Esophagus muscularis mucosa (tissue), 4 donors: ENCODE measurements around the gene COX5B. TPM values are rescaled to one million over a fixed set of nuclear protein-coding genes. Genes with fewer than 3 reads are reported as not detected.
A peak's percentile ranks its signal among the peaks of the same experiment; 100 is the strongest.

Experiments used
- DNase-seq: peaks from one replicate; pipeline ENCODE4 v3.0.0-alpha.2; 2017; ENCODE audit errors: extremely low spot score
- H3K27ac ChIP-seq, 4 donors: fragments of 200-600 bp; sonication (generic); replicated peaks in 1 of 4; 1 replicate in 3 of 4; 2 replicates in 1 of 4; pipeline ENCODE4 v1.5.1; 2016 to 2019; ENCODE audit warnings: mild to moderate bottlenecking in 1 of 4
- H3K27me3 ChIP-seq, 4 donors: fragments of 200-600 bp; sonication (generic); one replicate each; pipeline versions ENCODE4 v1.5.1 to v1.6.0; 2016 to 2019
- H3K36me3 ChIP-seq, 4 donors: fragments of 200-600 bp; sonication (generic); one replicate each; pipeline ENCODE4 v1.5.1; 2016 to 2019
- H3K4me1 ChIP-seq, 4 donors: fragments of 200-600 bp; sonication (generic); one replicate each; pipeline ENCODE4 v1.5.1; 2016 to 2019
- H3K4me3 ChIP-seq, 4 donors: fragments of 200-600 bp; sonication (generic); 1 replicate in 2 of 4; 2 replicates in 2 of 4; pipeline ENCODE4 v1.5.1; 2016 to 2019; ENCODE audit warnings: mild to moderate bottlenecking in 4 of 4, moderate library complexity in 1 of 4
- H3K9me3 ChIP-seq, 4 donors: fragments of 200-600 bp; sonication (generic); 1 replicate in 3 of 4; 2 replicates in 1 of 4; pipeline ENCODE4 v1.5.1; 2016 to 2019
- CTCF ChIP-seq, 3 experiments: fragments of 200-600 bp in 2 of 3; fragments of 450-650 bp in 1 of 3; sonication (generic) in 2 of 3; IDR thresholded peaks; one replicate each; pipeline ENCODE4 v1.5.1; 2017 to 2019; ENCODE audit warnings: antibody characterized with exemption in 3 of 3, mild to moderate bottlenecking in 2 of 3, moderate library complexity in 1 of 3
- EP300 ChIP-seq: sonication (generic); formaldehyde crosslinking; IDR thresholded peaks from one replicate; pipeline ENCODE4 v1.6.1; 2017; ENCODE audit warnings: antibody characterized with exemption
- POLR2A ChIP-seq: fragments of 450-650 bp; IDR thresholded peaks from one replicate; pipeline ENCODE4 v1.6.1; 2017; ENCODE audit warnings: antibody characterized with exemption, moderate library complexity, mild to moderate bottlenecking, low read depth
- POLR2AphosphoS5 ChIP-seq, 2 donors: sonication (generic); formaldehyde crosslinking; IDR thresholded peaks; one replicate each; pipeline ENCODE4 v1.6.1; 2017; ENCODE audit warnings: antibody characterized with exemption in 2 of 2
- WGBS: methylation state at CpG from one replicate; pipeline ENCODE4 v1.1.5; 2018; 5-methylcytosine and 5-hydroxymethylcytosine counted together
- intact Hi-C: fragments of 100-400 bp; cut with DNase I; formaldehyde crosslinking; loops from one replicate; pipeline ENCODE4 v1.15.1; 2023
- total RNA-seq, 4 donors: library from RNA; depleted of rRNA; stranded (reverse); fragments of >200 nt; gene quantifications; one replicate each; pipeline versions ENCODE4 v1.1.0 to v1.2.1, GENCODE V29; 2016

COX5B gene
- total RNA-seq, 4 donors from 2014 or later, result 382 to 507 (median 481) TPM

DNA sequence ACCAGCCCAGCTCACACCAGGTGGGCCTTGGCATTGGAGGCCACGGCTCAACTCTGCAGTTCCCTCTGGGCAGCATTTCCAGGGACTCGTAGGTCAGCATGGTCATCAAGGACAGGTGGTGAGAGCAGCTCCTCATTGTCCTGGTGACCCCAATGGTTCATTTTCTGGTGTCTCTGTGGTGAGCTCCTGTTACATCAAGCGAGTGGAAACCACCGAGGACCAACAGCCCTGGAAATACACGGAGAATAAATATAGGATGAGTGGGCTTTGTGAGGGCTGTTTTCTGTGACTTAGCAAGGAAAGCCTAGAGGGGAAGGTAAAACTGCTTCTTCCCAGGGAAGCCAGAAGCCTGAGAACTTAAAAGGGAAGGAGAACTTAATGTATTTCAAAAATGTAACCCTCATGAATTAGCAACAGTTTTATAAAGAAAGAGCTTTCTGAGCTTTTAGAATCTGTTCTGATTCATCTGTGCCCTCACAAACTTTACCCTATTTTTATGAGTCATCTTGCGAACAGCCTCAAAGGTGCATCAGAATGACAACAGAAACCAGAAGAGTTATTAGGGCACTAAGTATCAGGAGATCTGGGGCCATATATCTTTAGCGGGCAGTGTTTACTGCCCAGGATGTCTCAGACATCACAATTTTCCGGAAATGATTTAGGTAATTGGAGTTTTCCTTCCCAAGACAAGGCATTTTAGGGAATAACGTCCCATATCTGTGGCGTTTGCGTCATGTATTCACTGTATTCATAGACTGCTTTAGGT, 42.4 kb downstream of the COX5B start:
- Histone ChIP-seq H3K27ac (no peak overlapping the region), H3K27me3 (no peaks in the 10 kb centered on the region), H3K4me1 (no peaks in the 10 kb centered on the region), H3K4me3 (no peak overlapping the region), H3K9me3 (no peaks in the 10 kb centered on the region), H3K36me3 (no peaks in the 10 kb centered on the region)
- 92% methylated on average over 9 of the region's 11 CpGs for WGBS
- TF ChIP-seq EP300, result no peak
- no peak for TF ChIP-seq POLR2AphosphoS5 (IDR thresholded peaks at IDR 0.05)
- no peak for TF ChIP-seq CTCF (IDR thresholded peaks at IDR 0.05)
- no peak for TF ChIP-seq POLR2A
- intact Hi-C loops, result no loop called here
- peak; percentile 55 for DNase-seq

DNA sequence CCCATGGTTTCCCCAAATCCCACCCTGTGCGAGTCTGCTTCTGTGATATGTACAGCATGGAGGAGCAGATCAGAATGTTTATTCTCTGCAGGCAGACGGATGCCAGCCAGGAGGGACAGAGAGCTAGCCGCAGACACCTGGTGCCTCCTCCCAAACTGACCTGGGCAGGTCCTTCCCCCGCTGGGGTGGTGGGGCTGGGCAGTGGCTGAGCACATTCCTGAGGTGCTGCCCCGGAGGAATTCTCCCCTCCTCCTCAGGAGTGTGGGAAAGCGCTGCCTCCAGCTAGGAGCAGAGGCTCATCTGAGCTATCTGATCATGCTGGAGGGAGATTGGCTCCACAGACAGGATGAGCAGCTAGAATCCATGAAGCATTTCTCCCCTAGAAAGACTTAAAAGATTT, 45.3 kb downstream of the COX5B start:
- intact Hi-C loops, result loop anchor here (10.0 kb wide), 1 partner anchor 46 kb away; the partner anchor contains the start of gene COX5B
- no peak for TF ChIP-seq POLR2A
- TF ChIP-seq EP300, result no peak
- no peak for TF ChIP-seq CTCF (IDR thresholded peaks at IDR 0.05)
- TF ChIP-seq POLR2AphosphoS5 (IDR thresholded peaks at IDR 0.05), result no peak
- 70% methylated on average over 6 of the region's 6 CpGs for WGBS
- Histone ChIP-seq H3K9me3 (no peaks in the 10 kb centered on the region), H3K36me3 (no peaks in the 10 kb centered on the region), H3K4me3 (no peak overlapping the region), H3K4me1 (no peaks in the 10 kb centered on the region), H3K27me3 (no peaks in the 10 kb centered on the region), H3K27ac (no peak overlapping the region)
- DNase-seq, result peak; percentile 68

DNA sequence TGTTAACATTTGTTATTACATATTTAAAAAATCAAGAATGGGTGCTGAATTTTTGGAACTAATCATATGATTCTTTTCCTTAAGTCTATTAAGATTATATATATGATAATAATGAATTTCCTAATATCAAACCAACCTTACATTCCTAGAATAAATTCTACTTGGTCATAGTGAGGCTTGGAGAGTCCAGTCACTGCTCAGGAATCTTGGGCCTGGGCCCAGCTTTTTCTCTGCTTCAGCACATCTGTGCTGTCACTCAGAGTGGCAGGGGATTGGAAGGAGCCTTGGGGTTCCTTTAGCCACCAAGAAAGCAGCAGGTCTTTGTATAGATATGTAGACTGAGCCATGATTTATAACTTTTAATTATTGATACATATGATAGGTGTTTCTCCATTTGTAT, 47.6 kb downstream of the COX5B start:
- Histone ChIP-seq H3K9me3 (no peaks in the 10 kb centered on the region), H3K4me1 (peaks cover 0 to 5% (median 2%) of the 10 kb centered on the region in 4 donors), H3K4me3 (no peak overlapping the region), H3K27me3 (no peaks in the 10 kb centered on the region), H3K27ac (no peak overlapping the region), H3K36me3 (no peaks in the 10 kb centered on the region)
- TF ChIP-seq EP300 (no peak), POLR2AphosphoS5 (IDR thresholded peaks at IDR 0.05) (no peak), POLR2A (no peak), CTCF (IDR thresholded peaks at IDR 0.05) (no peak)
- peak; percentile 47 for DNase-seq
- intact Hi-C loops, result loop anchor here (10.0 kb wide), 1 partner anchor 49 kb away; the partner anchor contains the start of gene COX5B

- Histone ChIP-seq H3K36me3 (no peaks in the 10 kb centered on the region), H3K4me1 (peaks cover 0 to 5% (median 2%) of the 10 kb centered on the region in 4 donors), H3K27me3 (no peaks in the 10 kb centered on the region), H3K4me3 (no peak overlapping the region), H3K27ac (no peak overlapping the region), H3K9me3 (no peaks in the 10 kb centered on the region)
- peak; percentile 31 for DNase-seq
- no peak for TF ChIP-seq POLR2A
- TF ChIP-seq EP300, result no peak
- no peak for TF ChIP-seq POLR2AphosphoS5 (IDR thresholded peaks at IDR 0.05)
- TF ChIP-seq CTCF (IDR thresholded peaks at IDR 0.05), result no peak
- intact Hi-C loops, result loop anchor here (2.0 to 10.0 kb wide), 3 partner anchors 31 to 105 kb away; partner anchors contain the start of genes ACTR1B and COX5B
- WGBS, result 95% methylated on average over 5 of the region's 5 CpGs
These were observed 49.9 kb downstream of the COX5B start for GRCh38 chr2:97695744-97696143.
